B cell (primary cell): ENCODE results near the gene S1PR2. TPM values are rescaled to one million over a fixed set of nuclear protein-coding genes. Genes with fewer than 3 reads are reported as not detected.

Experiments
- ATAC-seq: fragments of 200-7000 bp; cut with Tn5 transposase; one replicate; pipeline ENCODE4 v1.10.0; 2021; ENCODE audit warnings: low read depth, mild to moderate bottlenecking, moderate number of reproducible peaks, moderate library complexity
- CTCF ChIA-PET: fragments of 350-600 bp; sonication (Branson Sonifier 250); formaldehyde crosslinking; loops from one replicate; lab custom pipeline; 2021; ENCODE audit warnings: antibody characterized with exemption, inconsistent platforms; lab: Charles Lee
- POLR2A ChIA-PET: fragments of 350-600 bp; sonication (Branson Sonifier 250); formaldehyde crosslinking; loops from one replicate; lab custom pipeline; 2021; ENCODE audit warnings: antibody characterized with exemption; lab: Charles Lee
- DNase-seq: peaks from one replicate; pipeline ENCODE4 v3.0.0; 2013
- H2AFZ ChIP-seq: 2 replicates; pipeline ENCODE4 v1.6.1; 2012; ENCODE audit warnings: mild to moderate bottlenecking, low read depth, low read length; ENCODE audit not compliant: insufficient read depth, poor library complexity, severe bottlenecking
- H3K27ac ChIP-seq, 2 donors: 1 replicate in 1 of 2; 2 replicates in 1 of 2; pipeline ENCODE4 v1.5.1; 2012 to 2013; ENCODE audit warnings: low read length in 2 of 2, mild to moderate bottlenecking in 2 of 2, moderate library complexity in 1 of 2
- H3K27me3 ChIP-seq, 4 experiments: fragments of 200-600 bp in 1 of 4; sonication (generic) in 1 of 4; replicated peaks in 1 of 4; 1 replicate in 2 of 4; 2 replicates in 2 of 4; pipeline versions ENCODE4 v1.6.1 to v1.7.0; 2013 to 2016; ENCODE audit warnings: low read length in 3 of 4, mild to moderate bottlenecking in 2 of 4, mixed read lengths in 1 of 4, moderate library complexity in 1 of 4; ENCODE audit not compliant: insufficient read depth in 4 of 4, control insufficient read depth in 3 of 4; ENCODE audit errors: control extremely low read depth in 1 of 4
- H3K36me3 ChIP-seq, 2 experiments: replicated peaks in 1 of 2; 1 replicate in 1 of 2; 2 replicates in 1 of 2; pipeline versions ENCODE4 v1.6.1 to v1.7.1; 2013; ENCODE audit warnings: low read length in 1 of 2; ENCODE audit not compliant: insufficient read depth in 2 of 2, control insufficient read depth in 1 of 2; ENCODE audit errors: control extremely low read depth in 1 of 2, extremely low read depth in 1 of 2
- H3K4me1 ChIP-seq, 2 donors: fragments of 200-600 bp in 1 of 2; sonication (generic) in 1 of 2; 1 replicate in 1 of 2; 2 replicates in 1 of 2; pipeline versions ENCODE4 v1.5.1 to v1.6.1; 2013 to 2017; ENCODE audit warnings: low read length in 2 of 2; ENCODE audit not compliant: control insufficient read depth in 2 of 2, insufficient read depth in 2 of 2
- H3K4me2 ChIP-seq: replicated peaks from 2 replicates; pipeline ENCODE3; 2012; ENCODE audit warnings: mild to moderate bottlenecking, low read depth, low read length; ENCODE audit not compliant: poor library complexity, severe bottlenecking
- H3K4me3 ChIP-seq, 5 experiments: fragments of 200-600 bp in 1 of 5; sonication (generic) in 1 of 5; 1 replicate in 3 of 5; 2 replicates in 2 of 5; pipeline versions ENCODE4 v1.5.1 to v1.7.0; 2011 to 2016; ENCODE audit warnings: low read length in 4 of 5, mild to moderate bottlenecking in 4 of 5, low read depth in 2 of 5, control low read depth in 1 of 5, moderate library complexity in 1 of 5; ENCODE audit not compliant: insufficient read depth in 1 of 5; ENCODE audit errors: control extremely low read depth in 1 of 5, extremely low read depth in 1 of 5
- H3K79me2 ChIP-seq: fragments of 200-600 bp; sonication (generic); one replicate; pipeline ENCODE4 v1.6.0; 2016; ENCODE audit warnings: low read length; ENCODE audit not compliant: control insufficient read depth, insufficient read depth
- H3K9ac ChIP-seq: fragments of 200-600 bp; sonication (generic); 2 replicates; pipeline ENCODE4 v1.6.1; 2017; ENCODE audit warnings: mild to moderate bottlenecking, low read length, moderate library complexity
- H3K9me3 ChIP-seq, 3 donors: one replicate each; pipeline versions ENCODE4 v1.6.1 to v1.7.1; 2013; ENCODE audit warnings: low read length in 2 of 3; ENCODE audit not compliant: control insufficient read depth in 2 of 3, insufficient read depth in 1 of 3; ENCODE audit errors: control extremely low read depth in 1 of 3
- H4K20me1 ChIP-seq: 2 replicates; pipeline ENCODE4 v1.6.0; 2012; ENCODE audit warnings: mild to moderate bottlenecking, low read length; ENCODE audit not compliant: insufficient read depth, control insufficient read depth, poor library complexity, severe bottlenecking
- H3K27ac Mint-ChIP-seq: one replicate; pipeline ENCODE4 v1.8.0; 2021; ENCODE audit warnings: mixed read lengths
- H3K27me3 Mint-ChIP-seq: one replicate; pipeline ENCODE4 v1.8.0; 2021; ENCODE audit warnings: mixed read lengths
- H3K4me1 Mint-ChIP-seq: one replicate; pipeline ENCODE4 v1.8.0; 2021; ENCODE audit warnings: mixed read lengths
- H3K4me3 Mint-ChIP-seq: one replicate; pipeline ENCODE4 v1.8.0; 2021; ENCODE audit warnings: mixed read lengths
- H3K9me3 Mint-ChIP-seq: one replicate; pipeline ENCODE4 v1.8.0; 2022; ENCODE audit warnings: mixed read lengths; ENCODE audit not compliant: insufficient read depth
- EZH2 ChIP-seq: IDR thresholded peaks from 2 replicates; pipeline ENCODE4 v1.6.1; 2012; ENCODE audit warnings: borderline replicate concordance, low read depth, mild to moderate bottlenecking, moderate library complexity, low read length; ENCODE audit not compliant: insufficient read depth, poor library complexity, severe bottlenecking
- WGBS: methylation state at CpG from one replicate; pipeline ENCODE4 v1.1.5; 2013; ENCODE audit warnings: missing lambda C conversion rate; ENCODE audit not compliant: insufficient coverage; 5-methylcytosine and 5-hydroxymethylcytosine counted together
- intact Hi-C: fragments of 100-400 bp; cut with micrococcal nuclease; formaldehyde crosslinking; loops from one replicate; pipeline ENCODE4 v1.10.0; 2022
- polyA plus RNA-seq: library from polyadenylated mRNA; depleted of rRNA; stranded (reverse); fragments of >200 nt; gene quantifications from 2 replicates; pipeline ENCODE4 v1.2.3, GENCODE V29; 2012
- total RNA-seq, 2 donors: library from RNA; stranded (reverse); fragments of 120-200 nt in 1 of 2; gene quantifications; 1 replicate in 1 of 2; 2 replicates in 1 of 2; pipeline versions ENCODE4 v1.2.3 to v1.2.4, GENCODE V29; 2013 to 2022
- TF ChIP-seq, protein P1 (sequence below): fragments of 200-600 bp; IDR thresholded peaks from one replicate; pipeline ENCODE4 v1.8.0; 2022; ENCODE audit warnings: antibody characterized with exemption, mild to moderate bottlenecking

The S1PR2 gene
- total and polyA plus RNA-seq, 2 donors (not counting 1 experiment from before 2014, with no cell fraction given): 1.8 to 4.4 TPM

GRCh38 chr19:10259162-10259905 is 28.2 kb upstream of the S1PR2 start:
- Histone ChIP-seq H3K4me3 (no peak overlapping the region), H3K4me1 (peaks cover 0 to 3% of the 10 kb centered on the region in 2 donors), H3K9me3 (no peaks in the 10 kb centered on the region), H3K36me3 (peaks cover 0 to 34% of the 10 kb centered on the region in 2 experiments), H3K27me3 (no peaks in the 10 kb centered on the region), H4K20me1 (no peaks in the 10 kb centered on the region), H3K79me2 (no peaks in the 10 kb centered on the region), H3K27ac (no peak overlapping the region), H2AFZ (no peak overlapping the region), H3K4me2 (no peak overlapping the region), H3K9ac (no peak overlapping the region)
- WGBS: 69% methylated on average over 22 of the region's 32 CpGs
- DNase-seq: peak; percentile 90
- H3K4me3 Mint-ChIP-seq: no peak overlapping the region
- CTCF ChIA-PET: interaction anchor here (0.6 to 7.9 kb wide), 46 partner anchors 9 to 337 kb away, joined by 3 to 268 read pairs (median 4); partner anchors contain the start of genes CDC37, DNMT1, ICAM1 and ICAM4
- intact Hi-C loops: loop anchor here (1.0 kb wide), 1 partner anchor 130 kb away; no protein-coding TSS in a partner anchor
- H3K9me3 Mint-ChIP-seq: no peaks in the 10 kb centered on the region
- POLR2A ChIA-PET: interaction anchor here (0.6 to 1.0 kb wide), 8 partner anchors 11 to 153 kb away, joined by 3 to 15 read pairs (median 4); partner anchors contain the start of genes CDC37, ICAM1 and PPAN
- peak; percentile 89 for ATAC-seq
- H3K4me1 Mint-ChIP-seq: no peaks in the 10 kb centered on the region
- no peaks in the 10 kb centered on the region for H3K27me3 Mint-ChIP-seq
- no peak overlapping the region for H3K27ac Mint-ChIP-seq
- TF ChIP-seq EZH2: no peak
- TF ChIP-seq, protein P1, sequence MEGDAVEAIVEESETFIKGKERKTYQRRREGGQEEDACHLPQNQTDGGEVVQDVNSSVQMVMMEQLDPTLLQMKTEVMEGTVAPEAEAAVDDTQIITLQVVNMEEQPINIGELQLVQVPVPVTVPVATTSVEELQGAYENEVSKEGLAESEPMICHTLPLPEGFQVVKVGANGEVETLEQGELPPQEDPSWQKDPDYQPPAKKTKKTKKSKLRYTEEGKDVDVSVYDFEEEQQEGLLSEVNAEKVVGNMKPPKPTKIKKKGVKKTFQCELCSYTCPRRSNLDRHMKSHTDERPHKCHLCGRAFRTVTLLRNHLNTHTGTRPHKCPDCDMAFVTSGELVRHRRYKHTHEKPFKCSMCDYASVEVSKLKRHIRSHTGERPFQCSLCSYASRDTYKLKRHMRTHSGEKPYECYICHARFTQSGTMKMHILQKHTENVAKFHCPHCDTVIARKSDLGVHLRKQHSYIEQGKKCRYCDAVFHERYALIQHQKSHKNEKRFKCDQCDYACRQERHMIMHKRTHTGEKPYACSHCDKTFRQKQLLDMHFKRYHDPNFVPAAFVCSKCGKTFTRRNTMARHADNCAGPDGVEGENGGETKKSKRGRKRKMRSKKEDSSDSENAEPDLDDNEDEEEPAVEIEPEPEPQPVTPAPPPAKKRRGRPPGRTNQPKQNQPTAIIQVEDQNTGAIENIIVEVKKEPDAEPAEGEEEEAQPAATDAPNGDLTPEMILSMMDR: peak; percentile 80
